Mesenteric fat pad (tissue), 1 donor: ENCODE data around the gene AIP. TPM values are rescaled to one million over a fixed set of nuclear protein-coding genes. Genes with fewer than 3 reads are reported as not detected.

ENCODE experiments used
- DNase-seq: peaks from one replicate; pipeline ENCODE4 v3.0.0-alpha.2; 2020; ENCODE audit warnings: low spot score
- long read RNA-seq: library from polyadenylated mRNA; unstranded; transcript quantifications from one replicate; pipeline ENCODE4 v2.0.0, GENCODE V29; 2020
- total RNA-seq: library from RNA; stranded (reverse); fragmentation: NEBNext Ultra II Directional; extraction: Animal tissue kit (Norgen Biotek cat#: 25700); gene quantifications from one replicate; pipeline ENCODE4 v1.2.1, GENCODE V29; 2021
- donor health status: DM: yes; HTN: yes; CAD: no.

The AIP gene
- total RNA-seq = 39.5 TPM
- long read RNA-seq, transcript AIP-201 (6 exons, 1,221 nt) = major isoform, 143 of 151 reads
- long read RNA-seq, partial matches to known transcripts = 7 of 151 reads
- long read RNA-seq, other reads (novel, unspliced or antisense) = 1 of 151 reads

DNA sequence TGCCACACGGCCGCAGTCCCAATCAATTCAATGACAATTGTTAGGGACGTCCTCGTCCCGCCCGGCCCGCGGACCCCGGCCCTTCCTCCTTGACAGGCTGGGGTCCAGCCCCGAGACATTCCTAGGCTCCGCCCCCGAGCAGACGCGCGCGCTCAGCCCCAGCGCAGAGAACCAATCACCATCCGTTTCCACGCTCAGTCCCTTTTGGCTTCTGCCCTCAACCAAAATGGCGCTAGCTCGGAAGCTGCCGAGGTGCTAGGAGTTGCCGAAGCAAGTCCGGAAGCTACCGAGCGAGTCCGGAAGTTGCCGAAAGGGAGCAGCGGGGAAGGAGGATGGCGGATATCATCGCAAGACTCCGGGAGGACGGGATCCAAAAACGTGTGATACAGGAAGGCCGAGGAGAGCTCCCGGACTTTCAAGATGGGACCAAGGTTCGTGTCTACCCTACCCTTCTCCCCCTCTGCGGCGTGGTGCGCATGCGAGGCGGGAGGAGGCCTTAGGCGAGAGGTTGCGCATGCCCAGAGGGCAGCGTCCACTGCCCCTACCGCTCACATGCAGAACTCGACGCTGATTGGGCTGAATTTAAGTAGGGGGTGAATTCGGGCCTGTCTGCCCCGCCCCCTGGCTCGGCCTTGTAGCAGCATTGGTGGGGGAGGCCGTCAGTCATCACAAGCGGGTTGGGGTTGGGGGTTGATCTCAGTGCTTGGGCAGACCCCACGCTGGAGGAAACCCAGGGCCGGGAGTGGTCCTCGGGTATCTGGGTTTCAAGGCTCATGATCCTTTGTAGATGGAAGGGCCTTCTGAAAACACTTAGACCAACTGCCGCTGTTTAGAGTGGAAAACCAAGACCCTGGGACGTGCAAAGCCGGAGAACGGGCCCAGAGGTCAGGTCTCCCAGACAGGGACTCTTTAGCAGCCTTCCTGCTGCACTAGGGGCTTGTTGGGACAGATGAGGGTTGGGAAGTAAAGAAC lies at the start of gene AIP:
AIP (plus strand) TSS at position 200 of the 972 bp plus-strand sequence; CDS start at position 333, 133 bp downstream.
- DNase-seq = peak; percentile 98

DNA sequence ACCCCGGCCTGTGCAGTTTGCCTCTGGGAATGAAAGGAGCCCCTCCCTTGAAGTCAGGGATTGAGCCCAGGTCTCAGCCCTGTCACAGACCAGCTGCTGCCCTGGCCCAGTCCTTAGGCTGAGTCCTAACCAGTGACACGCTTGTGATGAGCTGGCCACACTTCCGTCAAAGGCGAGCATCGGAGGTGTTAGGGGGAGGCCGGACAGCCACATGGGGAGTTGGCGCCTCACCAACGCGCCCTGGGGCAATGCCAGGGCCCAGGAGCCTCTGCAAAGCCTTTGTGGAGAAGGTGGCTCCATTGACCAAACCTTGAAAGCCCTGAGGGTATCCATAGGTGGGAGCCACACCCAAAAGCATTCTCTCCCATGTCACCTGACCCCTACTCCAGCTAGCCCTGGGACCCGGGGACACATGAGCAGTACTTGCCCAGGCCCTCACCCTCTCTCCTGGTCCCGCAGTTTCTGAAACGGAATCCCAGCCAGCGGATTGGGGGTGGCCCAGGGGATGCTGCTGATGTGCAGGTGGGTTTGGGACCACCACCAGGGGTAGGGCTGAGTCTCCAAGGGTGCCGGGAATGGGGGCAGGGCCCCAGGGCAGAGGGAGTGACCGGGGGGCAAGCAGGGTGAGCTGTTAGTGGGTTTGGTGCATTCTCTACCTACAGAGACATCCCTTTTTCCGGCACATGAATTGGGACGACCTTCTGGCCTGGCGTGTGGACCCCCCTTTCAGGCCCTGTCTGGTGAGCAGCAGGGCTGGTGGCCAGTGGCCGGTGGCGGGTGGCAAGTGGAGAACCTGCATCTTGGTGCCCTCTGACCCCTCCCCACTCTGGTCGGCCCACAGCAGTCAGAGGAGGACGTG lies 49.1 kb upstream of the AIP start:
- no peak for DNase-seq

GRCh38 chr11:67434395-67434881 lies 48.4 kb upstream of the AIP start:
- no peak for DNase-seq

DNA sequence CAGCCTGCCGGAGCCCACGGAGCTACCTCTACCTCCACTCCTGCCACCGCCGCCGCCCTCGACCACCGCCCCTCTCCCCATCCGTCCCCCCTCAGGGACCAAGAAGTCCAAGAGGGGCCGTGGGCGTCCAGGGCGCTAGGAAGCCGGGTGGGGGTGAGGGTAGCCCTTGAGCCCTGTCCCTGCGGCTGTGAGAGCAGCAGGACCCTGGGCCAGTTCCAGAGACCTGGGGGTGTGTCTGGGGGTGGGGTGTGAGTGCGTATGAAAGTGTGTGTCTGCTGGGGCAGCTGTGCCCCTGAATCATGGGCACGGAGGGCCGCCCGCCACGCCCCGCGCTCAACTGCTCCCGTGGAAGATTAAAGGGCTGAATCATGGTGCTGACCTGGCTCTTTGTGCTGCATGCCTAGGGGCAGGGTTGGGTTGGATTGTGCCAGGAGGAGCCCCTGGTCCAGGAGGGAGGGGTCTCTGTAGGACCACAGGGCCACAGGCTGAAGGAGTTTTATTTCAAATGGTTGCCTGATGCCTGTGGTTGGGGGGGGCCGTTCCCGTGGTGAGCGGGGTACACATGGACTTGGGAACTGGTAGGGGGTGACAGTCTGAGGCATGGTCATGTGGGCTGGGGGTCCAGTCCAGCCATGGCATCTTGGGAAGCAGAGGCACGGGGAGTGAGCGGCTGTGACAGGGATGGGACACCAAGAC lies 47.6 kb upstream of the AIP start:
- no peak for DNase-seq

- no peak for DNase-seq
Observed at GRCh38 chr11:67435727-67436458, 46.9 kb upstream of the AIP start.

DNA sequence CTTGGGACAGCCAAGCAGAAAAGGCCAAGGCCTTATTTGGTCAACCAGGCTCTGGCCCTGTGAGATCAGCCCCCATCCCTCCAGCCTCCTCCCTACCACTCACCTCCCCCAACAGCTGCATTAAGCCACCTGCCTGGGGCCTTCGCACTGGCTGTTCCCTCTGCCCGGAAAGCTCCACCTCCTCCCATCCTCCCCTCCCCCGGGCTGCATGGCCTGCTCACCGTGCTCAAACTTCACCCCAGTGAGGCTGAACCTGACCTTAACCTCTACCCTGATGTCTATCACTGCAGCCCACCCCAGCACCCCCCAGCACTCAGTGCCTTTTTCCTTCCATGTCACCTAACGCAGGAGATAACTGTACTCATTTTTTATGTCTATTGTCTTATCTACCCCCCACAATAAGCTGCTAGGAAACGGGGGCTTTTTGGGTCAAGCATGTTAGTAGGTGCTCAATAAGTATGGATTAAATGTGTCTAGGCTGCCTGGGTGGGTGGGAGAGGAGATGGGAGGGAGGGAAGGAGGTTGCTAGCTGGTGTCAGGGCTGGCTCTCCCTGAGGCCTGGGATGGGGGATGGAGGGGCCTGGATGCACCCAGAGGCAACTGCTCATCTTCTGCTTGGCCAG lies 46.3 kb upstream of the AIP start:
- DNase-seq = no peak

DNA sequence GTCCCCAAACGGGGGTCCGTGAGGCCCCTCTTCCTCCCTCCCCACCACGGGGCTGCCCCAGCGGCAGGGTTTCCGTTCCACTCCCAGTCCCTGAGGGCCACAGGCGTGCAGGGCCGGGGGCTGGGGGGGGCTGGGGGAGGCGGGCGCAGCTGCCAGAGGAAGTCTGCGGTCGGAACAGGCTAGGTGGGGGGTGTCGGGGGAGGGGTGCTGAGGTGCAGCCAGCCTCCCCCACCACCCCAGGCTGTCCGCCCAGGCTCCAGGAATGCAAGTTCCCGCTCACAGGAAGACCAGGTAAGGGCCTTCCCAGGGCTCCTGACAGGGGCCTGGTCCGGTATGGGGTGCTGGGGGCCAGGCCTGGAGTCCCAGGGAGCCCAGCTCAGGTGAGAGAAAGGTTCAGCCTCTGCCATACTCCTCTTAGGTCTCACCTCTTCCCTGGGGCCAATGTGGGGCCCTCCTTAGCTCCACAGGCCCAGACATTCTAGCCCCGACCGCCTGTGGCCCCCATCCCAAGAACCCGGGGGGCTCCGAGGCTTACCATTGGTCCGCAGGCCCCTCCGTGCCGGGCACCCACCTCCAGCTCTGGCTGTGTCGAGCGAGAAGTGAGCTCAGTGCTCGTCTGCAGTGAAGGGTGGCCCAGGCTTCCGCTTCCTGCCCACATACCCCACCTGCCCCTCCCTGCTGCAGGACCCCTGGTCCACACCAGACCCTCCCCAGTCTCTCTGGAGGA lies 45.6 kb upstream of the AIP start, which contains the start of gene PTPRCAP:
PTPRCAP (minus strand) TSS at position 601 of the 727 bp plus-strand sequence; CDS start at position 538, 63 bp downstream.
- DNase-seq = no peak

DNA sequence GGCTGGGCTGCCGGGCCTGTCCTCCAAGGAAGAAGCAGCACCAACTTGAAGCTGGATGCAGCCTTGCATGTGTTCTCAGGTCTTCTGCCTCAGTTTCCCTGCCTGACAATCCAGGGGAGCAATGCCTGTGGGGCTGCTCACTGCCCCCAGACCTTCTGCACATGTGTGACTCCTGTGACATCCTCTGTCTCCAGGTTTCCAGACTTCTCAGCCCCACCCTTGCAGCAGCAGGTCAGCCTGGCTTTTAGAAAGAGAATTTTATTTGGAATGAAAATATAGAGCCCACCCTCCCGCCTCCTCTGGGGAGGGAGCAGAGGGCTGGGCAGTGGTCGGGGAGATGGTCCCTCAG lies 45.0 kb upstream of the AIP start:
- no peak for DNase-seq

- DNase-seq = no peak
Observed at GRCh38 chr11:67438158-67438902, 44.5 kb upstream of the AIP start.

DNA sequence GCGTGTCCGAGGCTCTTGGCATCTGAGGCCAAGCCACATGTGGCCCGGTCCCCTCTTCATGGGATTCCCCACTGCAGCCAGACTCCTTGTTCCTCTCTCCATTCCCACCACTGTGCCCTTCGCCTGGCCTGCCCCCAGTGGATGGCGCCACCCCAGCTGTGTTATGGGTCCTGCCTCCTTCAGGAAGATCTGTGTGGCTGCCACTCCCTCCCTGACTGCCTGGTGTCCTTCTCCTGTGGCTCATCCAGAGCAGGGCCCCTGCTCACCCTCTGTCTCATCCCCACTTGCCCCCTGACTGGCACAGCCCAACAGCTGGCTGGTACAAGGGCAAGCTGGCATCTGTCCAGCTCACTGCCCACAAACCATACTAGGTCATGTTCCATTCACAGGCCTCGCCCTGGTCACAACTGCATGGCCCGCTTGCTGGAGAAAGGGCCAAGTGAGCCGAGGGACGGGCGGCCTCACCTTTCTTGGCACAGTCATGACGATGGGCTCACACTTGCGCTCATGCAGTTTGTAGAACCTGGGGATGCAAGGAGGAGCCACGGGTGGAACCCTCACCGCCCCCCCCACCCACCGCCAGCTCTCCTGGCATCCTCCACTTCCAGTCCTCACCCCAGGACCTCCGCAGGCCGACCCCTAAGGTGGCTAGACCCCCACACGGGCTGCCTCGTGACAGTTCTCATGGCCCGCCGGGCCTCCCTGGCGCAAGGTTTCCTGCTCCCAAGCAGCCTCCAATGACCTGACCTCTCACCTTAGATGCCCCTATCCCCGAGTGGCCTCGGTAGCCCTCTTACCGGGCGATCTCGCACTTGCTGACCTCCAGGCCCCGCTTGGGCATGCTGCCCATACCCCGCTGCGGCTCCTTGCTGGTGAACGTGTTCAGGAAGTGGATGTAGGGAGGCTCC lies 43.3 kb upstream of the AIP start:
- no peak for DNase-seq

GRCh38 chr11:67440229-67441097 lies 42.4 kb upstream of the AIP start:
- no peak for DNase-seq

- DNase-seq = no peak
Observed at GRCh38 chr11:67441098-67441563, 41.7 kb upstream of the AIP start.

DNA sequence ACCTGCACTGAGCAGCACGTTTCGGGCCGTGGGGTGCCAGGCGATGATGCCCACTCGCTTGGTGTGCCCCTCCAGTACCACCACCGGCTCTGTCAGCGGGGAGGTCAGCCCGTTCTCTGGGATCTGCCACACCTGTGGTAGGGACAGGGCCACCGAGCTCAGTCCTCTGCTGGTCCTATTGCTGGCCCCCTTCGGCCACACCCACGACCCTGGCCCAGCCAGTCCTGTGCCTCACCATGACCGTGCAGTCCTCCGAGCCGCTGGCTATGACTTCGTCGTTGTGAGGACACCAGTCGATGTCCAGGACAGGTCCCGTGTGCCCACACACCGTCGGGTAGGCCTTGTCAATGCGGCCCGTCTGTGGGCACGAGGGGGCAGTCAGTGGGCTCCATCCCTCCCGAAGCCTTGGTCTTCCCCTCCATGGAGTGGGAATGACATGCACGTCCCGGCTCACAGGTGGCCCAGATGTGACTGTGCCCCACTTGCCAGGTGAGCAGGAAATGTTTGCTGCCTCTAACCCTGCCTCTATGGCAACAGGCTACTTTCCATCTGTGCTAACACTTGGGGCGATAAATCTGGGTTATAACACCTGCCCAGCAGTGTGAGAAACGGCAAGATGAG lies 41.0 kb upstream of the AIP start:
- no peak for DNase-seq

DNA sequence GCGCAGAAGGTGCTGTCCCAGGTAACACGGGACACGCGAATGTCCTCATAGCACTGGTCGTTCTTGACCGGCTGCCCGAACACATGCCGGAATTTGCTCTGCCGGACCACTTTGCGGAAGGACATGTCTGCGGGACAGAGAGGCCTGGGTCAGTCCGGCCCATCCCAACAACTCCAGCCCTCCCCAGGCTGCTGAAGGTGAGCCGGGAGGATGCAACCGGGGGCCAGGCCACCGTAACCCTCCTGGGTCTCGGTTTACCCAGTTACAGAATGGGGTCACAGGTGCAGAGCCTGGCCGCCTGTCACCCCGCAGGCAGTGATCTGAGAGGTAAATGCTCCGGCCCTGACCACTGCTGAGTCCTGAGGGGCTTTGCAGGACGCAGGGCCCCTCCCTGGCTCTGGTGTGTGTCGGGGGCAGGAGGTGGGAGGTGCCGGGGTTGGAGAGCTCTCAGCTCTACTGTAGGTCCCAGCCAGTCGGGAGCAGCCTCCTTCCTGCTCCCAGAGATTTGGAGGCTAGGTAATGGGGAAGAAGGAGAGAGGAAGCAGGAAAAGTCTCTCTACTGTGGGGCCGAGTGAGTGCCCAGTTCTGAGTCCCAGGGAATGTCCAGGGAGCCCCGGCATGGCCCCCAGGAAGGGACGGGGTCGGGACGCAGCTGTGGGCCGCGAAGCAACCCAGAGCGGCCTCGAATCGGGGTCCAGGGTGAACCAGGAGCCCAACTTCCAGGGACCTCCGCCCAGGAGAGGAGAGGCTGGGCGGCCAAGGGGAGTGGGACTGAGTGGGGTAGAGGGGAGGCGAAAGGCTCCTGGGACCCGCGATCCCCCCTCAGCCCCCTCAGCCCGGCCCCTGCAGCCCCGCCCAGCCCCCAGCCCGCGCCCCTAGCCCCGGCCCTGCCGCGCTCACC lies 40.1 kb upstream of the AIP start:
- no peak for DNase-seq

DNA sequence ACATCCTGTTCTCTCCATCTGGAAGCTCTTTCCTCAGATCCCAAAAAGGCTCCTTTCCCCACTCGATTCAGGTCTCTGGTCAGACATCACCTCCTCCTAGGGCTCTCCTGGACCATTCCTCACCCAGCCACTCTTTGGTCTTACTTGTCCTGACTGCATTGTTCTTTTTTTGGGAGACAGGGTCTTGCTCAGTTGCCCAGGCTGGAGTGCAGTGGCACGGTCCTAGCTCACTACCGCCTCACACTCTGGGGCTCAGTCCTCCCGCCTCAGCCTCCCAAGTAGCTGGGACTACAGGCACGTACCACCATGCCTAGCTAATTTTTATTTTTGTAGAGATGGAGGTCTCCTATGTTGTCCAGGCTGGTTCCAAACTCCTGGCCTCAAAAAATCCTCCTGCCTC lies 37.3 kb upstream of the AIP start:
- no peak for DNase-seq
